Endothelial cell (in vitro differentiated cells): Measurements from ENCODE around the gene NAV2. TPM values are rescaled to one million over a fixed set of nuclear protein-coding genes. Genes with fewer than 3 reads are reported as not detected.

Source experiments
- DNase-seq: peaks from one replicate; pipeline ENCODE4 v3.0.0; 2021; ENCODE audit warnings: low spot score
- H3K27ac Mint-ChIP-seq: one replicate; pipeline ENCODE4 v1.8.0; 2021; ENCODE audit warnings: mixed read lengths, inconsistent platforms; ENCODE audit not compliant: unreplicated experiment
- H3K27me3 Mint-ChIP-seq: one replicate; pipeline ENCODE4 v1.8.0; 2021; ENCODE audit warnings: mild to moderate bottlenecking, moderate library complexity, mixed read lengths, inconsistent platforms; ENCODE audit not compliant: unreplicated experiment
- H3K36me3 Mint-ChIP-seq: one replicate; pipeline ENCODE4 v1.8.0; 2021; ENCODE audit warnings: mild to moderate bottlenecking, low read depth, mixed read lengths, inconsistent platforms; ENCODE audit not compliant: unreplicated experiment
- H3K4me1 Mint-ChIP-seq: one replicate; pipeline ENCODE4 v1.8.0; 2021; ENCODE audit warnings: mild to moderate bottlenecking, mixed read lengths, inconsistent platforms; ENCODE audit not compliant: unreplicated experiment
- H3K4me3 Mint-ChIP-seq: one replicate; pipeline ENCODE4 v1.8.0; 2021; ENCODE audit warnings: mild to moderate bottlenecking, mixed read lengths, inconsistent platforms; ENCODE audit not compliant: unreplicated experiment
- H3K9me3 Mint-ChIP-seq: one replicate; pipeline ENCODE4 v1.8.0; 2021; ENCODE audit warnings: mixed read lengths, inconsistent platforms; ENCODE audit not compliant: unreplicated experiment
- total RNA-seq: library from RNA; stranded (reverse); fragmentation: NEBNext Ultra II Directional; extraction: Animal tissue kit (Norgen Biotek cat#: 25700); gene quantifications from one replicate; pipeline ENCODE4 v1.2.1, GENCODE V29; 2021; ENCODE audit not compliant: unreplicated experiment
- TF ChIP-seq, protein P1 (sequence below): fragments of 200-600 bp; sonication (generic); IDR thresholded peaks from one replicate; pipeline ENCODE4 v1.5.0; 2021; ENCODE audit warnings: antibody characterized with exemption; ENCODE audit not compliant: unreplicated experiment

The NAV2 gene
- total RNA-seq, 1 donor from 2014 or later, result 15.6 TPM

DNA sequence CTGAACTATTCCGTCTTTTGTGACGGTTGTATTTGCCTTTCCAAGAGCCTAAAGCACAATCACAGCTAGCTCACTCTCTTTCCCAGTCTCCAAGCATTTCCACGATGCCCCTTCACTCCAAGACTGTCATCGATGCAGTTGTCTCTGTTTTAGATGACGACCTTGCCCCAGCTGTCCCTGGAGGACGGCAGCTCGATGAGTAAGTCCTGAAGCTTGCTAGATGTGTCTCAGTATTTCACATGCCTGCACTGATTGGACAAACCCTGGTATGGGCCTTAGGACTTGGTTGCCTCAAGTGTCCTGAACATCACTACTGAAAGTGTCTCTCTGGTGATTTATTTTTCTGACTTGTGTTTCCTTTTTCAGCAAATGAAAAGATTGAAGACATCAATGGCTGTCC lies 129.9 kb downstream of the NAV2 start:
- no peak overlapping the region for H3K27ac Mint-ChIP-seq
- DNase-seq, result no peak
- no peaks in the 10 kb centered on the region for H3K9me3 Mint-ChIP-seq
- H3K4me1 Mint-ChIP-seq, result peaks cover 8% of the 10 kb centered on the region
- H3K27me3 Mint-ChIP-seq, result peaks cover 3% of the 10 kb centered on the region
- TF ChIP-seq, protein P1, sequence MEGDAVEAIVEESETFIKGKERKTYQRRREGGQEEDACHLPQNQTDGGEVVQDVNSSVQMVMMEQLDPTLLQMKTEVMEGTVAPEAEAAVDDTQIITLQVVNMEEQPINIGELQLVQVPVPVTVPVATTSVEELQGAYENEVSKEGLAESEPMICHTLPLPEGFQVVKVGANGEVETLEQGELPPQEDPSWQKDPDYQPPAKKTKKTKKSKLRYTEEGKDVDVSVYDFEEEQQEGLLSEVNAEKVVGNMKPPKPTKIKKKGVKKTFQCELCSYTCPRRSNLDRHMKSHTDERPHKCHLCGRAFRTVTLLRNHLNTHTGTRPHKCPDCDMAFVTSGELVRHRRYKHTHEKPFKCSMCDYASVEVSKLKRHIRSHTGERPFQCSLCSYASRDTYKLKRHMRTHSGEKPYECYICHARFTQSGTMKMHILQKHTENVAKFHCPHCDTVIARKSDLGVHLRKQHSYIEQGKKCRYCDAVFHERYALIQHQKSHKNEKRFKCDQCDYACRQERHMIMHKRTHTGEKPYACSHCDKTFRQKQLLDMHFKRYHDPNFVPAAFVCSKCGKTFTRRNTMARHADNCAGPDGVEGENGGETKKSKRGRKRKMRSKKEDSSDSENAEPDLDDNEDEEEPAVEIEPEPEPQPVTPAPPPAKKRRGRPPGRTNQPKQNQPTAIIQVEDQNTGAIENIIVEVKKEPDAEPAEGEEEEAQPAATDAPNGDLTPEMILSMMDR, result no peak
- H3K4me3 Mint-ChIP-seq, result no peak overlapping the region
- H3K36me3 Mint-ChIP-seq, result no peaks in the 10 kb centered on the region

DNA sequence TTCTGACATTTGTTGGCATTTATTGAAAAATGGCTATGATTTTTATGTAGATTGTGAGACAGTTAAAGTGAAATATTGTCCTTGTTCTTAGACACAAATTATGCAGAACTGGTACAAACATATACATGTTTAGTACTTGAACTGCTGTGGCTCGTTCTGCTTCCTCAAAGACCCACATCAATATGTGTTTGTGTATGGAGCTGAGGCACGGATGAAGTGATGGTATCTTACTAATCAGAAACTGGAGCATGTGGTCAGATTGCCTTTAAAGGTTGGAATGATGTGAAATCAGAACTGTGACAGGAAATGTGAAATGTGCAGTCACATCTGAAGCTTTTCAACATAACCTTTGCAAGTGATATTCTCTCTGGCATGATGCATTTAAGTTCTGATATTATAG lies 130.4 kb downstream of the NAV2 start:
- Mint-ChIP-seq H3K4me3 (no peak overlapping the region), H3K27ac (no peak overlapping the region), H3K9me3 (no peaks in the 10 kb centered on the region), H3K27me3 (peaks cover 3% of the 10 kb centered on the region), H3K36me3 (no peaks in the 10 kb centered on the region), H3K4me1 (peaks cover 8% of the 10 kb centered on the region)
- DNase-seq, result no peak
- TF ChIP-seq, protein P1, result no peak

DNA sequence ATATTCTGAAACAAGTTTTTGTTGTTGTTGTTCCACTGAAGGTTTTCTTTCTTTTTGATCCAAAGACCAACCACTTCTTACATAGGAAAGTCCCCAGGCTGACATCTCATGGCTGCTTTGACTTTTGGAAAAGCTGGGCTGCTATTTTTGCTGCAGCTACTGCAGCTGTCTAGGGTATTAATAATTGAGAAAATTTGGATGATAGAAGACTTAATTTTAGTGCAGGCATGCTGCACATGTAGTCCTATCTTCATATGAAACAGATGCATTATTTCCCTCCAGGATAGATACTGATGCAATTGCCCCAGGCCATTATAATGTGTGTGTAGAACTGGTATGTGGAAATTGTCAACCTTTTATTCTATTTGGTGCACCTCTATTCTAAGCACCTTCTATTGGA lies 131.4 kb downstream of the NAV2 start:
- TF ChIP-seq, protein P1, result no peak
- no peak for DNase-seq
- H3K9me3 Mint-ChIP-seq, result no peaks in the 10 kb centered on the region
- no peak overlapping the region for H3K4me3 Mint-ChIP-seq
- peaks cover 3% of the 10 kb centered on the region for H3K27me3 Mint-ChIP-seq
- H3K27ac Mint-ChIP-seq, result no peak overlapping the region
- no peaks in the 10 kb centered on the region for H3K36me3 Mint-ChIP-seq
- H3K4me1 Mint-ChIP-seq, result peaks cover 8% of the 10 kb centered on the region

DNA sequence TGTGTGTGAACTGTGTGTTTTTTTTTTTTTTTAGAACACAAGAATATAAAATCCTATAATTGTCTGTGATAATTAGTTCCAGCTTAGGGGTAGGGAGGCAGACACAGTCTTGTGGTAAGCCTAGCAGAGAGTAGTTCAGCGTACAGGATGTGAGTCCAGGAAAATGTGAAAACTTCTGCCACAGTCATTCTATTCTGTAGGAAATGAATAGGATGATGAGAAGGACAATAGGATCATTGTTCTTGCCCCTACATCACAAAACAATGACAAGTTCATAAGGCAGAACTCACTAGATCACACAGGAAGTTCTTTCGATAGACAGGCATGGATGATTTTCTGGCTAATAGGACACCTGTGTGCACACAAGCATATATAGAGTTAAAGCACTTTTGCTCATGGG lies 132.2 kb downstream of the NAV2 start:
- DNase-seq, result no peak
- H3K9me3 Mint-ChIP-seq, result no peaks in the 10 kb centered on the region
- peaks cover 8% of the 10 kb centered on the region for H3K4me1 Mint-ChIP-seq
- no peak overlapping the region for H3K27ac Mint-ChIP-seq
- peaks cover 3% of the 10 kb centered on the region for H3K27me3 Mint-ChIP-seq
- TF ChIP-seq, protein P1, result no peak
- H3K36me3 Mint-ChIP-seq, result no peaks in the 10 kb centered on the region
- H3K4me3 Mint-ChIP-seq, result no peak overlapping the region

DNA sequence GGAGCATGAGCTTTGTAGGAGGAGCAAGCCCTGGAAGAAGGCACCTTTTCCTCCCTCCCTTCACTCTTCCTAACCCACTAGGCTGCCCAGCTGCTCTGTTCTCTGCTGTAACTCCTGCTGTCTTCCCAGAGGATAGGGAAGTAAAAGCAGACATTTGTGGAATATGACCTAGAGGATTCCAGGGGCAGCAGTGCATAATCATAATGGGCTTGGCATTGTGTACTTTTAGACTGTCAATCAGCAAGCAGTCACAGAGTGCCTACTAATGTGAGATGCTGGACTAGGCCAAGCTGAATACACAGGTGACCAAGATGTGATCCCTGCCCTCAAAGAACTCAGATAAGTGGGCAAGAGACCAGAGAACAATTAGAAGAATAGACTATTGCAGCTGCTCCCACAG lies 133.0 kb downstream of the NAV2 start:
- H3K27ac Mint-ChIP-seq, result no peak overlapping the region
- H3K36me3 Mint-ChIP-seq, result no peaks in the 10 kb centered on the region
- no peak for DNase-seq
- TF ChIP-seq, protein P1, result no peak
- H3K4me1 Mint-ChIP-seq, result peaks cover 8% of the 10 kb centered on the region
- H3K9me3 Mint-ChIP-seq, result no peaks in the 10 kb centered on the region
- H3K27me3 Mint-ChIP-seq, result peaks cover 3% of the 10 kb centered on the region
- H3K4me3 Mint-ChIP-seq, result no peak overlapping the region
